ENCODE results near the gene TTC21A. TPM values are rescaled to one million over a fixed set of nuclear protein-coding genes. Genes with fewer than 3 reads are reported as not detected.
A peak's percentile ranks its signal among the peaks of the same experiment; 100 is the strongest.

Gene TTC21A
- total and polyA plus RNA-seq, 10 of the 15 experiments (the other 5 are each of a cell fraction or from before 2014, with no cell fraction given) = 0.62 to 3.2 (median 1.2) TPM

- no peak overlapping the region for H3K4me2 ChIP-seq (ENCODE audit: control insufficient read depth, insufficient read depth)
- FAIRE-seq = no peak
- BruUV-seq (replicated peaks) = no TSS peak
- no peak overlapping the region for H2AFZ ChIP-seq (ENCODE audit: control insufficient read depth, low read depth, low read length)
- H3K9me3 ChIP-seq (replicated peaks; ENCODE audit: control insufficient read depth, insufficient read depth, low read length) = no peaks in the 10 kb centered on the region
- ChIA-PET SMC1A (ENCODE audit: uncharacterized antibody, unreplicated experiment) (interaction anchor here (0.6 kb wide), 1 partner anchor 9 kb away, joined by 3 read pairs; no protein-coding TSS in a partner anchor), POLR2A (no interaction called here), RAD21 (ENCODE audit: unreplicated experiment) (no interaction called here), CTCF (interaction anchor here (0.9 to 1.1 kb wide), 2 partner anchors 94 to 193 kb away, joined by 3 to 5 read pairs; no protein-coding TSS in a partner anchor)
- ATAC-seq = no peak
- no peaks in the 10 kb centered on the region for H3K27me3 ChIP-seq (replicated peaks in 1 of 2; ENCODE audit: control insufficient read depth in 2 of 2, insufficient read depth in 2 of 2, low read length in 1 of 2)
- H3K4me3 ChIP-seq = no peak overlapping the region
- H3K36me3 ChIP-seq (ENCODE audit: control insufficient read depth in 2 of 2, insufficient read depth in 2 of 2, low read length in 1 of 2) = peaks cover 24 to 33% of the 10 kb centered on the region in 2 experiments; a peak in 3 of 4 replicates
- intact Hi-C loops (cut with micrococcal nuclease; ENCODE audit: unreplicated experiment) = no loop called here
- in situ Hi-C loops (cut with MboI) = no loop called here
- DNase-seq (ENCODE audit: low read depth, low spot score) = no peak
- H4K20me1 ChIP-seq (ENCODE audit: control insufficient read depth, insufficient read depth) = no peaks in the 10 kb centered on the region
- H3K27ac ChIP-seq (ENCODE audit: control insufficient read depth, insufficient read depth) = no peak overlapping the region
- no peaks in the 10 kb centered on the region for H3K4me1 ChIP-seq (ENCODE audit: control insufficient read depth, insufficient read depth, low read length)
- H3K79me2 ChIP-seq (ENCODE audit: control insufficient read depth, insufficient read depth, low read length) = no peaks in the 10 kb centered on the region
- TF ChIP-seq RELB (IDR thresholded peaks at IDR 0.05; ENCODE audit: low read depth) = no peak
- WGBS (ENCODE audit: insufficient coverage, insufficient replicate concordance, low lambda C conversion rate, missing lambda C conversion rate) = 61% methylated on average over 3 of the region's 3 CpGs
- no peak overlapping the region for H3K9ac ChIP-seq (ENCODE audit: control insufficient read depth, insufficient read depth, low read length)
Measured at GRCh38 chr3:39095778-39096177, 11.7 kb upstream of the TTC21A start.

GRCh38 chr3:39096775-39097174 is 10.7 kb upstream of the TTC21A start:
- H3K36me3 ChIP-seq (ENCODE audit: control insufficient read depth in 2 of 2, insufficient read depth in 2 of 2, low read length in 1 of 2) = peaks cover 24 to 33% of the 10 kb centered on the region in 2 experiments; a peak in 3 of 4 replicates
- no peak for FAIRE-seq
- no peaks in the 10 kb centered on the region for H3K79me2 ChIP-seq (ENCODE audit: control insufficient read depth, insufficient read depth, low read length)
- CTCF ChIA-PET = interaction anchor here (0.6 kb wide), 1 partner anchor 287 kb away, joined by 3 read pairs; no protein-coding TSS in a partner anchor
- no peaks in the 10 kb centered on the region for H3K27me3 ChIP-seq (replicated peaks in 1 of 2; ENCODE audit: control insufficient read depth in 2 of 2, insufficient read depth in 2 of 2, low read length in 1 of 2)
- no peaks in the 10 kb centered on the region for H4K20me1 ChIP-seq (ENCODE audit: control insufficient read depth, insufficient read depth)
- RAD21 ChIA-PET (ENCODE audit: unreplicated experiment) = no interaction called here
- H3K4me2 ChIP-seq (ENCODE audit: control insufficient read depth, insufficient read depth) = no peak overlapping the region
- POLR2A ChIA-PET = no interaction called here
- H3K27ac ChIP-seq (ENCODE audit: control insufficient read depth, insufficient read depth) = no peak overlapping the region
- H3K4me1 ChIP-seq (ENCODE audit: control insufficient read depth, insufficient read depth, low read length) = no peaks in the 10 kb centered on the region
- SMC1A ChIA-PET (ENCODE audit: uncharacterized antibody, unreplicated experiment) = interaction anchor here (1.2 kb wide), 1 partner anchor 191 kb away, joined by 6 read pairs; no protein-coding TSS in a partner anchor
- H2AFZ ChIP-seq (ENCODE audit: control insufficient read depth, low read depth, low read length) = no peak overlapping the region
- BruUV-seq (replicated peaks) = TSS peak; percentile 42
- intact Hi-C loops (cut with micrococcal nuclease; ENCODE audit: unreplicated experiment) (no loop called here), in situ Hi-C loops (cut with MboI) (no loop called here)
- no peak for DNase-seq (ENCODE audit: low read depth, low spot score)
- H3K4me3 ChIP-seq = no peak overlapping the region
- no peaks in the 10 kb centered on the region for H3K9me3 ChIP-seq (replicated peaks; ENCODE audit: control insufficient read depth, insufficient read depth, low read length)
- 94% methylated on average over 3 of the region's 3 CpGs for WGBS (ENCODE audit: insufficient coverage, insufficient replicate concordance, low lambda C conversion rate, missing lambda C conversion rate)
- H3K9ac ChIP-seq (ENCODE audit: control insufficient read depth, insufficient read depth, low read length) = no peak overlapping the region
- no peak for ATAC-seq
- TF ChIP-seq POLR2AphosphoS2 (IDR thresholded peaks at IDR 0.05; ENCODE audit: low read depth, low read length) (no peak), SUZ12 (IDR thresholded peaks at IDR 0.05; ENCODE audit: unreplicated experiment) (no peak), BMI1 (IDR thresholded peaks at IDR 0.05; ENCODE audit: borderline replicate concordance) (no peak), POLR2AphosphoS5 (IDR thresholded peaks at IDR 0.05; ENCODE audit: low read length) (no peak), CBX3 (IDR thresholded peaks at IDR 0.05; ENCODE audit: borderline replicate concordance, low read depth) (no peak), FOXM1 (IDR thresholded peaks at IDR 0.05; ENCODE audit: low read depth, low read length) (no peak), TCF12 (IDR thresholded peaks at IDR 0.05; ENCODE audit: low read depth, low read length) (no peak), EGR1 (IDR thresholded peaks at IDR 0.05; ENCODE audit: borderline replicate concordance in 1 of 2, low read depth in 2 of 2, low read length in 2 of 2) (no peak), ZNF384 (IDR thresholded peaks at IDR 0.05; ENCODE audit: borderline replicate concordance, low read depth, low read length) (no peak), ZBED1 (IDR thresholded peaks at IDR 0.05; ENCODE audit: borderline replicate concordance) (no peak), CHD1 (IDR thresholded peaks at IDR 0.05; ENCODE audit: low read depth, low read length) (no peak), BCLAF1 (IDR thresholded peaks at IDR 0.05) (no peak), ZNF24 (IDR thresholded peaks at IDR 0.05) (no peak), ZNF622 (IDR thresholded peaks at IDR 0.05) (no peak)
